Measurements from ENCODE around the gene CLIP4.
"Not testable (repeated sequence)": the region's sequence is repeated elsewhere in the genome, so short reads cannot be mapped to it uniquely, and the experiment has no call there.

Gene CLIP4

DNA sequence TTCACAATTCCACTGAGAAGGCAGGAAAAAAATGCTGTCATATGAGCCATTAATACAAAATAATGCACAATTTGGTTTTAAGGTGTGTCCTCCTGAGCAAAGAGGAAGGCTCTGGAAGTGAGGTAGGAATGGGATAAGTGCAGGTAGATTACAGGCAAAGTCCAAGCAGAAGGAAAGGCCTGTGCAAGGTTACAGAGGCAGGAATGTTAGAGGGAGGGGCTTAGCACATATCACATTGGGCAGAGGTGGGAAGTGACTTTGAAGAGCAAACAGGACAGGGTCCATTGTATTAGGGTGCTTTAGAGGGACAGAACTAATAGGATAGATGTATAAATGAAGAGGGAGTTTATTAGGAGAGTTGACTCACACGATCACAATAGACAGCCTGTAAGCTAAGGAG, 14.7 kb upstream of the CLIP4 start:
- no peak for DNase-seq

DNA sequence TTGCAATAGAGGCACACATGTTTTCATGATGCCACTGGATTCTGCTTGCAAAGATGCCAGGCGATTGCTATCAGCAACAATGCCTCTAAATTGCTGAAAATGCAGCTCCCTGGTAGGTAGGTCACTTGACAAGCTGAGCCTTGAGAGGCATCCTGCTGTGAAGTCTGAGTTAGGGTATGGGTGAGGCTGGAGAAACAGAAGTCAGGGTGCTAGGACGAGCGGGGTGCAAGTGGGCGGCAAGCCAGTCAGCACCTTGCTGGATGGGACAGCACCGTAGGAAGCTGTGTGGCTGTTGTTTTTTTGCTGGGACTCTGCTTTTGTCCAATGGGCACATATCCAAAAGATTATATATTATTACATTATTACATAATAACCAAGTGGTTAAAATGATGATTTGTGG, 10.5 kb upstream of the CLIP4 start:
- DNase-seq = no peak

DNA sequence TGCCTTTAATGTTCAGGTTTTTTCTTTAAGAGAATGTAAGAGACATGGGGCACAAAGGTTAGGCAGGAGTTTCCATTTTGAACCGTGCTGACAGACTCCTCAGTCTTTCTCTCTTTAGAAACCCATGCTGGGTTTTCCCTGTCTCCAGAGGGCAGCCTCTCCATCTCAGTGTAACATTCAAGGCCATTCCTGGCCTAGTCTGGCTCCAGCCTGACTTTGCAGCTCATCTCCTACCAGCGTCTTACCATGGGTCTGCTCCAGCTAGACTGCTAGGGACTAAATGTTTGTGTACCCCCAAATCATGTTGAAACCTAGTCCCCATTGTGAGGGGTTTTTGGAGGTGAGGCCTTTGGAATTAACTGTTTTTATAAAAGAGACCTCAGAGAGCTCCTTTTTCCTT, 9.8 kb upstream of the CLIP4 start:
- DNase-seq = no peak

DNA sequence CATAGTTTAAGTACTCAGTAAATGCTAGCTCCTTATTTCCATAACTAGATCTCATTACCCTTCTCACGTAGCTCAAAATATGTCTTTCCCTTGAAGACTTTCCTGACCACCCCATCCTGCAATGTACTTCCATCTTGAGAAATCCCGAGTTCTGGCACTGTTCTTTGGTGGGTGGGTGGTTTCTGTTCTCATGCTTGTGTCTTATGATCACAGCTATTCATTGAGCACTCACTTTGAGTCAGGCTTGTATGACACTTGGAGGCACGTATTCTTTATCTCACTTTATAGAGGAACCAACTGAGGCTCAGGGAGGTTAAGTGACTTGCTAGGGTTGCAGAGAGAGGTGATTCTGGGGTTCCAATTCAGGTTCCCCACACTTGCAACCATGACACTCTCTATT, 9.0 kb upstream of the CLIP4 start:
- DNase-seq = no peak

DNA sequence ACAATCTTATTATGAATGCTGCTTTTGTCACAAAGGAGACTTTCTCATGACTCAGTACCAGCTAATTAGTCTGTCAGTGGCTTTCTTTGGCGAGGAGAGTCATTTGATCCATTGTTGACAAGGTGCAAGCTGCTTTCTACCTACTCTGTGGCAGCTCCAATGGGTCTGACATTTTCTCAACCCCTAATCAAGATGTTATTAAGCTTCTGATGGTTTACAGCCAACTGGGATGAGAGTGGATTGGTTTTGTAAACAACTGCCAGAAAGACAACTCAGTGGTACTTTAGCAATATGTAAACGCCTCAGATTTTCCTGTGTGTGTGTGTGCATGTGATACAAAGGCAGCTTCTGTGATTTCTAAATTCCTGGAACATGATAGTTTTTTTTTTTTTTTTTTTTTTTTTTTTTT, 8.2 kb upstream of the CLIP4 start:
- no peak for DNase-seq

DNA sequence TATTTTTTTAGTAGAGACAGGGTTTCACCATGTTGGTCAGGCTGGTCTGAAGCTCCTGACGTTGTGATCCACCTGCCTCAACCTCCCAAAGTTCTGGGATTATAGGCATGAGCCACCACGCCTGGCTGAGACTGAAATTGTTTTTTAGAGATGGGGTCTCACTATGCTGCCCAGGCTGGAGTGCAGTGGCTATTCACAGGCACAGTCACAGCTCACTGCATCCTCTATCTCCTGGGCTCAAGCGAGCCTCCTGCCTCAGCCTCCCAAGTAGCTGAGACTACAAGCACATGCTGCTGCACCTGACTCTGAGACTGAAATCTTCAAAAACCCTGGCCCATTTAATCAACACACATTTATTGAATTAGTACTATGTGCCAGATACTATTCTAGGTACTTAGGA, 7.7 kb upstream of the CLIP4 start:
- DNase-seq = not testable (repeated sequence)

DNA sequence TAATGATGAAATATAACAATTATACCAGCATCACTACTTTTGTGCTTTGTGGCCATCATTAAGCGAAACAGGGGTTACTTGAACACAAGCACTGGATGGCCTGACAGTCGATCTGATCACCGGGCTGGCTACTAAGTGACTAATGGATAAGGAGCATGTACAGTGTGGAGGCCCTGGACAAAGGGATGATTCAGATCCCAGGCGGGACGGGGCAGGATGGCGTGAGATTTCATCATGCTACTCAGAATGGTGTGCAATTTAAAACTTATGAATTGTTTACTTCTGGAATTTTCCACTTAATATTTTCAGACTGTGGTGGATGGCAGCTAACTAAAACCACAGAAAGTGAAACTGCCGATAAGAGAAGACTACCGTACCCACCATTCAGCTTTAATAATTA, 7.0 kb upstream of the CLIP4 start:
- no peak for DNase-seq

DNA sequence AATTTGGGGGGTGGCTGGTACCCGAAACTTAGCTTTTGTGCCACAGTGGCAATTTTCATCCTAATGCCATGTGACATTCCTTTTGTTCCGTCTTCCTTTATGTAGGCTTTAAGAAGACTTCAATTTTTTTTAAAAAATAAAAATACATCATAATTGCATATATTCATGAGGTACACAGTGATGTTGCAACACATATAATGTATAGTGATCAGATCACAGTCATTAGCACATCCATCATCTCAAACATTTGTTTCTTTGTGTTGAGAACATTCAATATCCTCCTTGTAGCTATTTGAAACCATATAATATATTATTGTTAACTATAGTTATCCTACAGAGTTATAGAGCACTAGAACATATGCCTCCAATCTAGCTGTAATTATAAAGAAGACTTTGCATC, 6.0 kb upstream of the CLIP4 start:
- no peak for DNase-seq

DNA sequence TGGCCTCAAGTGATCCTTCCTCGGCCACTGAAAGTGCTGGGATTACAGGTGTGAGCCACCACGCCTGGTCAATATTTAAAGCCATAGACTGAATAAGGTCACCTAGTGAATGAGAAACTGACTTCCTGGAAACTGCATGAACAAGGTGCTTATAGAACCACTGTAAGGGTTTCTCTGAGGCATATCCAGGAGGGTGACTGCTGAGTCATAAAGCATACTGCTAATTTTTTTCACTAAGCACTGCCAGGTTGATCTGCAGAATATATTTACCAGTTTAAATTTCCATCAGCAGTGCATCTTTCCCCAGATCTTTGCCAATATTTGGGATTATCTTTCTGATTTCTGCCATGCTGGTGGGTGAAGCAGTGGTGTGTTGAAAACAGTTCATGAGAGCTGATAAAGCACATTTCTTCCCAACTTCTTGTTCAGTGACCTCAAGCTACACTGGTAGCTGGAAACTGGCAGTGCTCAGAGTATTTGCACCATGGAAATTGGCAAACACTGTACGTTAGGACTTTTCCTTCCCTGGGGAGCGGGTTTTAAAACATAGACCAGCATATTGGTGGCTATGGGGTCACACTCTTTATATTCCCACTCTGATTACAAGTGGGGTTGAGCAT, 4.2 kb upstream of the CLIP4 start:
- DNase-seq = no peak

DNA sequence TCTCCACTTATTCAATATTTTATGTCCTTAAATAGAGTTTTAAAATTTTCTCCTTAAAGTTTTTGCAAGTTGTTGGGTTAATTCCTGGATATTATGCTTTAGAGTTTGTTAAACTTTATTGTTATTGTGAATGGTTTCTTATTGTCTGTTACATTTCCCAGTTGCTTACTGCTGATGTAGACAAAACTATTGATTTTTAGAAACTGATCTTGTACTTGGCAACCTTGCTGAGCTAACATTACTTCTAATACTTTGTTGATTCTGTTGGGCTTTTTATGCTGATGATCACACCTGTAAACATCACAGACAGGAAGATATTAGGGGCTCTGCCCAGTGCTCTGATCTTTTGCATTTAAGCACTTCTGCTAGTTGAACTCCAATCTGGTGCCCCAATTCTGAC, 2.8 kb upstream of the CLIP4 start:
- no peak for DNase-seq

DNA sequence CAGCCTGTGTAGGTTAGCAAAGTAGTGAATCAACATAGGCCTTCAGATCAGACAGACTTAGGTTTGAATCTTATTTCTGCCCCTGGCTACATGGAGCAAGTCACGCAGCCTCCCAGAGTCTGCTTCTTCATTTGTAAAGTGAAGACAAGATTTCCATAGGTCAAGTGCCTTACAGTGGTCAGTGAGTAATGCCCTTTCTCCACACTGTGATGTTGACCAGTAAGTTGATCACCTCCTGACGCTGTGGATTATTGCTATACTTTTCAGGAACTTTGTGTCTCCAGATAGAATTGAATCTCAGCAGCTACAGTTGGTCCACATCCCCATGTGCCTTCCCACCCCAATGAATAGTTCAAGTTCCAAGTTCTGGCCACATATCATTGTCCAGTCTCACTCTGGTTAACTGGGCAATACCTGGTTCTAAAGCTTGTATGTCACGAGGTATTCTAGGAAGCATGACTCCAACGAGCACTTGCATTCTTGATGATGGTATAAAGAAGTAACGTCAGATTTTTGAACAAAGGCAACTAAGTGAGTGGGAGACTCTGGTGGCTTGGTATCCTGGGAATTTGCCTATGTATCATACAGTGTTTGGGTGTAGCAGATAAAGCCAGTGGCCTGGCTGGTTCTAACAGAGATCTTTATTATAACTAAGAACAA, 2.1 kb upstream of the CLIP4 start:
- DNase-seq = no peak

DNA sequence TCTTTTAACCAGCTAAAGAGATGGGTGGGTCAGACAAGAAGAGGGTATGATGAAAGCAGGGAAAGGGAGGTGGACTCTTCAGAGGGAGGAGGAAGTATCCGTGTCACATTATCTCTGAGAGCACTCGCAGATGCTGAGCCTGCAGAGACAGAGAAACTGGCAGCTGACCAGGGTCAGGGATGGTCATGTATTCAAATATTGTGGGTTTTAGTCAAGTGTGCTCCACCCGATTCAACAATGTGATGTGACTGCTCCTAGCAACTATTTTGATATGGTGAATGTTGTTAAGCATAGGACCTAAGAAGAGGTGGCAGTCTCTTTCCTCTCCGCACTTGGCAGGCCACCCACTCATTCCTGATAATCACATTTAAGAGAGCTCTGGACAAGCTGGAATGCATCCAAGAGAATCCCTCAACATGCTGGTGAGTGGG, 1.3 kb upstream of the CLIP4 start:
- DNase-seq = no peak

DNA sequence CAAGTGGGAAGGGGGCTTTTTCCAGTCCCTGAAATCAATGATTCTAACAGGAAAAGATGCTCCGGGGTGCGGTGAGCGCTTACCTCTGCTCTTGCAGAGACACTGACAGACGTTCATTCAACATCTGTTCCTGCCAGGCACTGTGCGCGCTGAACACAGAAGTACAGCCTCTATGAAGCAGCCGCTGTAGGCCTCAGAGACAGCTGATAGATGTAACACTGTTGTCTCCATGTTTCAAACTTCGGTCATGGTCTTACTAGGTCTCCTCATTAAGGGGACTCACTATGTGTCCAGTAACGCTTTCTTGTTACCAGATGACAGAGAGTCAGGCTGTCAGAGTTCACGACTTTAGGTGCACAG, 649 bp upstream of the CLIP4 start:
- DNase-seq = no peak

DNA sequence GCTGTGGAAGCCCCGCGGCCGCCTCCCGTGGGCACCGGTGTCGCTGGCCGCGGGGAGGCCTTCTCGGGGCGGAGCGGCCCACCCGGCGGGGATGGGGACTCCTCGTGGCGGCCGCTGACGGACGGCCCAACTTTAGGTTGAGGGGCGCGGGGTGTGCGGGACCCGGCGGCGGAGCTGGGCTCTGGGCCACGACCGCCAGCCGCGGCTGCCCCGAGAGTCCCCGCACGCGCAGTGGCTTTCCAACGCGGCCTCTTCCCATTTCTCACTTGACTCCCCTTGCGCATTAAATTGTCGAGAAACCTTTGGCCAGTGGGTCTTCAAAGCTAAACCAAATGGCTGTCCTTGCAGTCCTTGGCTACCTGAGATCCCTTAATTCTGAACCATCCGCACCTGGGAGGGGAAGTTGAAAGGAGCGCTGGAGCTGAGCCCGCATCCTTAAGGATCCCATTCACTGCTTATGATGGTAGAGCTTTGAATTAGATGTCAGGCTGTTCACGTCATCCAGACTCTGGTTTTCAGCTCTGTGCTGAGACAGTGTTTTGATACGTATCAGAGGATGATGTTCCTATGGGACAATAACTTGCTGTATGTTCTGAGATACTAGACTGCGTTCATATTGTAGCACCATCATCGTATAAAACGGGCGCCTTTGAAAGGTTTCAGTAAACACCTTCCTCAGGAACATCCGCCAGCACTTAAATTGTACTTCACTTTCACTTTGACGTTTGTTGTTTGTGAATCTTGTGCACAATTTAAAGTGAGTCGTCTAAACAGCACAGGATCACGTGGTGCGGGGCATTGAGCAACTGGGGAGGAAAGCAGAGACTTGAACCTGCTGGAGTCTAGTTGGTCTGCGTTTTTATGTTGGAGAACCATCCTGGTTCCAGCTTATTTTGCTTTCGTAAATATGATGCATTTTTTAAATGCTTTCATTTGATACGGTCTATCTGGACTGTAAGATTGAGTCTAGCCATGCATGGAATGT, 874 bp downstream of the CLIP4 start:
- DNase-seq = peak; percentile 56

DNA sequence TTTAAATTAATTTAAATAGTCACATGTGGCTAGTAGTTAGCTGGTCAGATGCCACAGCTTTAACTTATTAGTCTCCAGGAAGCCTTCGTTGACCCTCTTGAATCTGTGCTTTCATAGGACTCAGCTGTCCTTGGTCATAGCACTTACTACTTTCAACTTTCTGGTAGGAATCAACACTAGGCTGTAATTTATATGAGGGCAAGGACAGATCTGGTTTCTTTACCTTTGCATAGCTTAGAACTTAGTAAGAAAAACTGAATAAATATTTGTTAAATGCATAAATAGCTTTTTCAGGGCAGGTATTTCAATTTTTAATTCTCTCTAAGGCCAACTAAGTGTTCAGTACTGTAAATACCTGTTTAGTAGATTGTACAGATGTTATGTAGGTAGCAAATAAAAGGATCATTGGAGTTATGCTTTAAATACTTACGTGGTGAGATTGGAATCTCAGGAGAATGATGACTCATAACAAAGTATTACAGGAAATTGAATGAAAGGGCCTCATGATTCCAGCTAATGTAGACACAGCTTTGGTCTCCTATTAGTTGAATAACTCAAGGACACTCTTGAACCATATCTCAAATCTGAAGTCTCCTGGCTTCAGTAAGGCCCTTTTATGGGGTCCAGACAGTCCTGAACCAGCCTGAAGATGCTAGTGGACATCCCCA, 2.6 kb downstream of the CLIP4 start:
- DNase-seq = no peak

DNA sequence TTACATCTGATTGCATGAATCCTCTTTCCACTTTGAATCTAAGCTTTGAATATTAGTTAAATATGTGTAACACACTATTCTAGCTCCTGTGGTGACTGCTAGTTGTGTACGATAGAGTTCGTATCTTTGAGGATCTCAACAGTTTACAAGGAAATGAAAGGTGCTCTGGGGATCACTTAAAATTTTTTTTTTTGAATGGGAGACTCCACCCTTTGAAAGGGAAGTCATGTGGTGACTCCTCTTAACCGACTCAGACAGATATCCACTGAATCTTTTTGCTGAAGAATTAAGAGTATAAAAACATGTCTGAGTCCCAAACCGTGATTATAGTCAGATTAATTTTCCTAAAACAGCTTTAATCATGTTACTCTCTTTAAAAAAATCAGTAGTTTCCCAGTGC, 4.0 kb downstream of the CLIP4 start:
- no peak for DNase-seq

DNA sequence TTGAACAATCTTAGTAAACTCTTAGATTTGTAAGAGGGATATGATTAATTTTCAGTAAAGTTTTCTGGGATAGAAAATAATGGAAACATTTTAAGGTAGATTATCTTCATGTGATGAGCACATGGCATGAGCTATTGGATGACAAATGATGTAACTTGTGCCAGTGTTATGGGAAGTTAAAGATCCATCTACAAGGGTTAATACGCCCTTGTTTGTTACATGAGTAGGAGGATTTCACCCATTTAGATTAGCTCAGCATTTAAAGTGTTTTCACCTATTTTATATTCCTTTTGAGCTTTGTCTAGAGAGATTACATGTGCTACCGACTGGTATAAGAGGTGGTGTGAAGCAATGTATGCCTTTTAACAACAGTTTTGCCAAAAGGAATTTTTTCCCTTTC, 5.6 kb downstream of the CLIP4 start:
- DNase-seq = no peak

DNA sequence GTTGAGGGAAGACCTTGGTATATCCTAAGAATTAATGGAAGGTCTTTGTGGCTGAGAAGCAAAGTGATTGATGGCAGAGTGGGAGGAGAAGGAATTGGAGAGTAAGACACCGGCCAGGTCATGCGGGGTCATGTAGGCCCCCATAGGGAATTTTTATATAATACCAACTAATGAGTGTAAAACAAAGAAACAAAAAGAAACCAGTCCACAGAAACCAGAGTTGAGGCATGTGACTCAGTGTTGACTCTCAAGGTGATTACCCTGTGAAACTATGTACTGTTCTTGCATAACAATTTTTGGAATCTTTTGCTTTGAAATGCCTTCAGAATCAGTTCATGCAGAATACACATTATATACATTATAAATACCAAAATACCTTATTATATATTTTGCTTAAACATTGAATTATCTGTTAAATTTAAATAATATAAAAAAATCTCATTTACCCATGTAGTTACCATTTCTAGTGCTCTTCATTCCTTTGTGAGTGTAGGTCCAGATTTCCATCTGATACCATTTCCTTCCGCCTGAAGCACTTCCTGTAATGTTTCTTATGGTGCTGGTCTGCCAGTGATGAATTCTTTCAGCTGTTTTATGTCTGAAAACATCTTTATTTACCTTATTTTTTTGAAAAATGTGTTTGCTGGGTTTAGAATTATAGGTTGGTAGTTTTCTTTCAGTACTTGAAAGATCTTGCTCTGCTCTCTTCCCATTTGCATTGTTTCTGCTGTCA, 8.6 kb downstream of the CLIP4 start:
- no peak for DNase-seq

DNA sequence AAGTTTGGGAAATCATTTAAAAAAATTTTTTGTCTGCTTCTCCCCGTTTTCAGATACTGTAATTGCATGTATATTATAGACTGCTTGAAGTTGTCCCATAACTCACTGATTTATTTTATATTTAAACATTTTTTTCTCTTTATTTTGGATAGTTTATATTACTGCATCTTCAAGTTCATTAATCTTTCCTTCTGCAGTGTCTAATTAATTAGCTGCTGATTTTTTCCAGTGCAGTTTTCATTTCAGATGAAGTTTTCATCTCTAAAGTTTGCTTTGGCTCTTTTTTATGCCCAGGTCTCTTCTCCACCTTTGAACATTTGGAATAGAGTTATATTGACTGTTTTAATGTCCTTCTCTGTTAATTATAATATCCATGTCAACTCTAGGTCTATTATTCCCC, 9.3 kb downstream of the CLIP4 start:
- DNase-seq = no peak

DNA sequence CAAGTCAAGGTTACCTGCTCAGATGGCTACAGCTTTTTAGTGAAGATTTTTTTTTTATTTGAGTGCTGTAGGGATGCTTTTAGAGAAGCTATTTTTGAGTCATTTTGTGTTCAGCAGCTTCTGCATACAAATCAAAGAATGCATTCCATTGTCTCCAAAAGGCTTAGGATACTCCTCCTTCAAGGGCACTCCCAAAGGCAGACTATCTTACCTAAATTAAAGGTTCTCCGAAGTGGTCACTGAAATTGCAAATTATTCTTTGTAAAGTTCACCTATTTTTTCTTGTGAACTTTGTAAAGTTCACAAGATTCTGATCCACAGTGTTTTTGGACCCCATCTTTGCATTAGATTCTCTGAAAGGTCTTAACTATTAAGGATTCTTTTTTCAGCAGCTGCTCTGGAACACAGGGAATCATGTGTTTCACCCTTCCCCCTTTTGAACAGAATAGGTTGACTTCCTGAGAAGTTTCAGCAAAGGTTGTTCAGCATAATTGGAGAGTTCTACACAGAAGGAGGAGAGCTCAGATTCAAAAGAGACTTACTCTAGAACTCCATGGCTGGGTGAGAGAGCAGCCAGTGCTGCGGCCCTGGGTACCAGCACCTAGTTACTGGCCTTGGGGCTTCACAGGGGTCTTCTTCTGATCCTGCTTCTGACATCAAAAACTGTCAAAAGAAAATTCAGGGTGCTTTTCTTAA, 14.5 kb downstream of the CLIP4 start:
- no peak for DNase-seq

DNA sequence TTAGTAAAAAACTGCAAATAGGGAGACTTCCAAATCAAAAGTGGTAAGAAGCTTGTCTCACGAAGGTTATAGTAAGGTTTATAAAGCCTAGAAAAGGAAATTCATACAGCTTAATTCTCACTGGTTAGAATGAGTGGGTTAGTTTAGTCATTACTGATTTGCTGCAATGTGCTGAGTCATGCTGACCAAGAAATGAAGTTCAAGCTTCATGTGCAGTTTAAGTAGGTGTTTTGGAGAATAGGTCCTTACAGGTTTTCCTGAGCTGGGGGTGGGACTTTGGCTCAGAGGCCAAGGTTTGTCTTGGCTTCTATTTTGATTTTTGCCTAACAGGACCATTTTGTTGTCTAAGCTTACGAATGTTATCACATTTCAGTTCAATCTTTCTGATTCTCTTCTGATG, 15.1 kb downstream of the CLIP4 start:
- no peak for DNase-seq

DNA sequence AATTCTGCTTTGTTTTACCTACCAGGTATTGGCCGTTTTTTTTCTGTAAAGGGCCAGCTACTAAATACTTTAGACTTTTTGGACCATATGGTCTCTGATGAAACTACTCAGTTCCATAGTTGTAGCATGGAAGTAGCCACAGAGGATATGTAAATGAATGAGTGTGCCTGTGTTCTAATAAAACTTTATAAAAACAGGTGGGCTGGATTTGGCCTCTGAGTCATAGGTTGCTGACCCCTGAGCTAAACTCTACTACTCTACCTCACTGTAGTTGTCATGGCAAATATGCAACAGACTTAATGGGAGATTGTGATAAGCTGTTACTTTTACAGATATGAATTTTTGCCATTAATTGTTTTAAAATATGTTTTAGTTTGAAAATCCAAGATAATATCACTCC, 19.7 kb downstream of the CLIP4 start:
- DNase-seq = no peak

Measured in T-helper 9 cell (primary cell).